Retina (tissue), 1 donor: ENCODE data around the gene ASXL2.
A peak's percentile ranks its signal among the peaks of the same experiment; 100 is the strongest.
"Not testable (repeated sequence)": the region's sequence is repeated elsewhere in the genome, so short reads cannot be mapped to it uniquely, and the experiment has no call there.

ENCODE experiments used
- DNase-seq: peaks from one replicate; pipeline ENCODE4 v3.0.0-alpha.2; 2016

The ASXL2 gene

GRCh38 chr2:25878361-25879132 lies at the start of gene ASXL2:
Gene ASXL2 (minus strand): TSS chr2:25878487. CDS start chr2:25878222, 265 bp downstream.
- DNase-seq, result peak; percentile 95

- no peak for DNase-seq
Observed at GRCh38 chr2:25926984-25927756, 48.9 kb upstream of the ASXL2 start.

- DNase-seq, result no peak
Observed at GRCh38 chr2:25922501-25922900, 44.2 kb upstream of the ASXL2 start.

DNA sequence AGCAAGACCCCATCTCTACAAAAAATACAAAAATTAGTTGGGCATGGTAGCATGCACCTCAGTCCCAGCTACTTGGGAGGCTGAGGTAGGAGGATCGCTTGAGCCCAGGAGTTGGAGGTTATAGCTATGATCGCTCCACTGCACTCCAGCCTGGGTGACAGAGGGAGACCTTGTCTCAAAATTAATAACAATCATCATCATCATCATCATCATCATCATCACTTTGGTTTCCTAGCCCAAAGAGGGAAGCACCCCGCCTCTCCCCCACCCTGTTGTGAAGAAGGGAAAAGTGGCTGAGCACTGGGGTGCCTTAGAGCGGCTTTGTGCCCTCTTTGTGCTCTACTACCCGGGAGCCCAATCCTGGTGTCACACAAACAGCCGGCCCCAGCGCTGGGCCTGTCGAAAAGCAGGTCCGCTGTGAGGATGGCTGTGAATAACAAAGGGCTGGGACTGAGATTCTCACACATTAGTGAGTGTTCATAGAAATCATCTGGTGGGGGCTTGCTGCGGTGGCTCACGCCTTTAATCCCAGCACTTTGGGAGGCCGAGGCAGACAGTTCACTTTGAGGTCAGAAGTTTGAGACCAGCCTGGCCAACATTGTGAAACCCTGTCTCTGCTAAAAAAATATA lies 42.6 kb upstream of the ASXL2 start:
- DNase-seq, result no peak

DNA sequence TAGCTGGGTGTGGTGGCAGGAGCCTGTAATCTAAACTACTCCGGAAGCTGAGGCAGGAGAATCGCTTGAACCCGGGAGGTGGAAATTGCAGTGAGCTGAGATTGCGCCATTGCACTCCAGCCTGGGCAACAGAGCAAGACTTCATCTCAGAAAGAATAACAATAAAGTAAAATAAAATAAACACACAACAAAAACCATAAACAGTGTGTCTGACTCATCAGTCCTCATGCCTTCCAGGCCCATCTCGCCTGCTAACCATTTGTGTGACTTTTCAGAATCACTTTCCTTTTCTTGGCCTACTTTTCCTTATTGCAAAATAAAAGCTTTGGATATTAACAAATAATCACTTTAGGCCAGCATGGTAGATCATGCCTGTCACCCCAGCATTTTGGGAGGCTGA lies 42.0 kb upstream of the ASXL2 start:
- no peak for DNase-seq

GRCh38 chr2:25917832-25918231 lies 39.5 kb upstream of the ASXL2 start:
- DNase-seq, result no peak

DNA sequence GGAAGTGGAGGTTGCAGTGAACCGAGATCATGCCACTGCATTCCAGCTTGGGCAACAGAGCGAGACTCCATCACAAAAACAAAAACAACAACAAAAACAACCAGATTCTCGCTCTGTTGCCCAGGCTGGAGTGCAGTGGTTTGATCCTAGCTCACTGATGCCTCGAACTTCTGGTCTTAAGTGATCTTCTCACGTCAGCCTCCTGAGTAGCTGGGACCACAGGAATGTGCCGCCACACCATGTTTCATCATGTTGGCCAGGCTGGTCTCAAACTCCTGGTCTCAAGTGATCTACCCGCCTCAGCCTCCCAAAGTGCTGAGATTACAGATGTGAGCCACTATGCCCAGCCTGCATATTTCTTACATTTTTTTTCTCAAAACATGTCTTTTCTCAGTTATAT lies 39.1 kb upstream of the ASXL2 start:
- not testable (repeated sequence) for DNase-seq

DNA sequence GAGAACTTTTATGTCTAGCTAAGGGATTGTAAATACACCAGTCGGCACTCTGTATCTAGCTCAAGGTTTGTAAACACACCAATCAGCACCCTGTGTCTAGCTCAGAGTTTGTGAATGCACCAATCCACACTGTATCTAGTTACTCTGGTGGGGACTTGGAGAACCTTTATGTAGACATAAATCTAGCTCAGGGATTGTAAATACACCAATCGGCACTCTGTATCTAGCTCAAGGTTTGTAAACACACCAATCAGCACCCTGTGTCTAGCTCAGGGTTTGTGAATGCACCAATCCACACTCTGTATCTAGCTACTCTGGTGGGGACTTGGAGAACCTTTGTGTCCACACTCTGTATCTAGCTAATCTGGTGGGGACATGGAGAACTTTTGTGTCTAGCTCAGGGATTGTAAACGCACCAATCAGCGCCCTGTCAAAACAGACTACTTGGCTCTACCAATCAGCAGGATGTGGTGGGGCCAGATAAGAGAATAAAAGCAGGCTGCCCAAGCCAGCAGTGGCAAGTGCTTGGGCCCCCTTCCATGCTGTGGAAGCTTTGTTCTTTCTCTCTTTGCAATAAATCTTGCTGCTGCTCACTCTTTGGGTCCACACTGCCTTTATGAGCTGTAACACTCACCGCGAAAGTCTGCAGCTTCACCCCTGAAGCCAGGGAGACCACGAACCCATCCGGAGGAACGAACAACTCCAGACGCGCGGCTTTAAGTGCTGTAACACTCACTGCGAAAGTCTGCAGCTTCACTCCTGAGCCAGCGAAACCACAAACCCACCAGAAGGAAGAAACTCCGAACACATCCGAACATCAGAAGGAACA lies 37.9 kb upstream of the ASXL2 start:
- DNase-seq, result not testable (repeated sequence)

DNA sequence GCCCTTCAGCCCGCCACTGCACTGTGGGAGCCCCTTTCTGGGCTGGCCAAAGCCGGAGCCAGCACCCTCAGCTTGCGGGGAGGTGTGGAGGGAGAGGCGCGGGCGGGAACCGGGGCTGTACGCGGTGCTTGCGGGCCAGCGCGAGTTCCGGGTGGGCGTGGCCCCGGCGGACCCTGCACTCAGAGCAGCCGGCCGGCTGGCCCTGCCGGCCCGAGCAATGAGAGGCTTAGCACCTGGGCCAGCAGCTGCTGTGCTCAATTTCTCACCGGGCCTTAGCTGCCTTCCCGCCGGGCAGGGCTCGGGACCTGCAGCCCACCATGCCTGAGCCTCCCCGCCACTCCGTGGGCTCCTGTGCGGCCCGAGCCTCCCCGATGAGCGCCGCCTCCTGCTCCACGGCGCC lies 37.1 kb upstream of the ASXL2 start:
- DNase-seq, result not testable (repeated sequence)

DNA sequence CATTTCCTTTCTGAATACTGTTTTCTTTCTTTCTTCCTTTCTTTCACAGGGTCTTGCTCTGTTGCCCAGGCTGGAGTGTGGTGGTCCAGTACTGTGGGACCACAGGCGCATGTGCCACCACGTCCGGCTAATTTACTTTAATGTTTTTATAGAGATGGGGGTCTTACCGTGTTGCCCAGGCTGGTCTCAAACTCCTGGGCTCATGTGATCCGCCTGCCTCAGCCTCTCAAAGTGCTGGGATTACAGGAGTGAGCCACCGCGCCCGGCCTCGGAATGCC lies 35.3 kb upstream of the ASXL2 start:
- DNase-seq, result not testable (repeated sequence)

GRCh38 chr2:25912851-25913695 lies 34.8 kb upstream of the ASXL2 start:
- DNase-seq, result peak; percentile 64

GRCh38 chr2:25909574-25909973 lies 31.3 kb upstream of the ASXL2 start:
- not testable (repeated sequence) for DNase-seq

- DNase-seq, result no peak
Observed at GRCh38 chr2:25905126-25905525, 26.8 kb upstream of the ASXL2 start.

- DNase-seq, result no peak
Observed at GRCh38 chr2:25903216-25903776, 25.0 kb upstream of the ASXL2 start.

- DNase-seq, result no peak
Observed at GRCh38 chr2:25899404-25899970, 21.2 kb upstream of the ASXL2 start.

DNA sequence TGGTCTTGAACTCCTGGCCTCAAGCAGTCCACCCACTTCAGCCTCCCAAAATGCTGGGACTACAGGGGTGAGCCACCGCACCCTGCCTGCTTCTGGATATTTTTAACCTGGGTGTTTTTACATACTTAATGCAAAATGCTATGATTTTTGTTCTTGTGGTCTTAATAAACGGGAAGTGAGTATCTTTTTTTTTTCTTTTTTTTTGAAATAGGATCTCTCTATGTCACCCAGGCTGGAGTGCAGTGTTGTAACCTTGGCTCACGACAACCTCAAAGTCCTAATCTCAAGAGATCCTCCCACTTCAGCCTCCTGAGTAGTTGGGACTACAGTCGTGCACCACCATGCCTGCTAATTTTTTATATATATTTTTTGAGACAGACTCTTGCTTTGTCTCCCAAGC lies 19.2 kb upstream of the ASXL2 start:
- no peak for DNase-seq

GRCh38 chr2:25896308-25896707 lies 18.0 kb upstream of the ASXL2 start:
- not testable (repeated sequence) for DNase-seq

GRCh38 chr2:25895610-25896009 lies 17.3 kb upstream of the ASXL2 start:
- DNase-seq, result no peak

GRCh38 chr2:25895018-25895417 lies 16.7 kb upstream of the ASXL2 start:
- no peak for DNase-seq

DNA sequence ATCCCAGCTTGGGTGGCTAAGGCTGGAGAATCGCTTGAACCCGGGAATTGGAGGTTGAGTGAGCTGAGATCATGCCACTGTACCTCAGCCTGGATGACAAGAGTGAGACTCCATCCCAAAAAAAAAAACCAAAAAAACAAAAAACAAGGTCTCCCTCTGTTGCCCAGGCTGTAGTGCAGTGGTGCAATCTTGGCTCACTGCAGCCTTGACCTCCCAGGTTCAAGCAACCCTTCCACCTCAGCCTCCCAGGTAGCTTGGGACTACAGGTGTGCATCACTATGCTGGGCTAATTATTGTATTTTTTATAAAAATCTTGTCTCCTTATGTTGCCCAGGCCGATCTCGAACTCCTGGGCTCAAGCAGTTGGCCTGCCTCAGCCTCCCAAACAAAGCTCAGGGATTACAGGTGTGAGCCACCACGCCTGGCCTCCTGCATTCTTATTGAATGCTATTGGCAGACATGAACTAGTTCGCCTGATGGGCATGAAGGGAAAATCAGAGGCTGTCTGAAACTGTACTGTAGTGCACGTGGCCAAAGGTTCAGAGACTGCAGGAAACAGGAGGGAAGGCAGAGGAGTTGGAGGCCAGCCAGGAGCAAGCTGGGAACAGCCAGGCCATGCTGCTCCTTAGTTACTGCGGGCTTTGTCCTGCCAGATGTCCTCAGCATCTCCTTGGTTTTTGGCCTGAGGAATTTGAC lies 16.0 kb upstream of the ASXL2 start:
- DNase-seq, result no peak

- DNase-seq, result no peak
Observed at GRCh38 chr2:25891672-25892071, 13.4 kb upstream of the ASXL2 start.
